PC-9 (cell line): ENCODE measurements around the gene DOCK2. TPM values are rescaled to one million over a fixed set of nuclear protein-coding genes. Genes with fewer than 3 reads are reported as not detected.

Source experiments
- BruUV-seq: library from RNA; stranded (reverse); fragments of 400-500 nt; replicated peaks from 2 replicates; lab custom pipeline; 2021; lab: Mats Ljungman, UMichigan
- CTCF ChIA-PET: fragments of 300-600 bp; sonication (Branson Sonifier 250); formaldehyde crosslinking; loops from one replicate; lab custom pipeline; 2022; ENCODE audit warnings: antibody characterized with exemption; lab: Charles Lee
- POLR2A ChIA-PET: fragments of 300-600 bp; sonication (Branson Sonifier 250); formaldehyde crosslinking; loops from one replicate; lab custom pipeline; 2022; ENCODE audit warnings: antibody characterized with exemption; ENCODE audit not compliant: unreplicated experiment; lab: Charles Lee
- DNase-seq, 2 experiments: peaks; one replicate each; pipeline versions ENCODE4 v3.0.0 to v3.0.0-alpha.2; 2015 to 2022; ENCODE audit warnings: mixed read lengths in 1 of 2
- H2AFZ ChIP-seq: fragments of 200-600 bp; sonication (generic); 2 replicates; pipeline ENCODE4 v1.8.1; 2017; ENCODE audit warnings: antibody characterized with exemption
- H3F3A ChIP-seq: fragments of 200-600 bp; sonication (generic); 2 replicates; pipeline ENCODE4 v1.8.1; 2017; ENCODE audit warnings: antibody characterized with exemption, mild to moderate bottlenecking, low read depth; ENCODE audit not compliant: insufficient read depth
- H3K27ac ChIP-seq: fragments of 200-600 bp; sonication (generic); 2 replicates; pipeline ENCODE4 v1.6.1; 2016; ENCODE audit warnings: mixed run types
- H3K27me3 ChIP-seq: fragments of 200-600 bp; sonication (generic); 2 replicates; pipeline ENCODE4 v1.6.1; 2016; ENCODE audit warnings: low read depth, mixed run types; ENCODE audit not compliant: insufficient read depth
- H3K36me3 ChIP-seq: fragments of 200-600 bp; sonication (generic); 2 replicates; pipeline ENCODE4 v1.6.1; 2016; ENCODE audit warnings: low read depth, mixed run types
- H3K4me1 ChIP-seq: fragments of 200-600 bp; sonication (generic); replicated peaks from 2 replicates; pipeline ENCODE4 v1.6.1; 2016; ENCODE audit warnings: mixed run types; ENCODE audit not compliant: insufficient read depth
- H3K4me2 ChIP-seq: fragments of 200-600 bp; sonication (generic); 2 replicates; pipeline ENCODE4 v1.6.1; 2017; ENCODE audit warnings: mixed run types
- H3K4me3 ChIP-seq: fragments of 200-600 bp; sonication (generic); 2 replicates; pipeline ENCODE4 v1.6.1; 2016; ENCODE audit warnings: mixed run types
- H3K79me2 ChIP-seq: fragments of 200-600 bp; sonication (generic); 2 replicates; pipeline ENCODE4 v1.6.1; 2017; ENCODE audit warnings: low read depth, mixed run types
- H3K9me2 ChIP-seq: fragments of 200-600 bp; sonication (generic); 2 replicates; pipeline ENCODE4 v1.8.1; 2017; ENCODE audit warnings: mild to moderate bottlenecking; ENCODE audit not compliant: insufficient read depth
- H3K9me3 ChIP-seq: fragments of 200-600 bp; sonication (generic); 2 replicates; pipeline ENCODE4 v1.8.1; 2016; ENCODE audit warnings: low read depth; ENCODE audit not compliant: insufficient read depth
- H4K20me1 ChIP-seq: fragments of 200-600 bp; sonication (generic); 2 replicates; pipeline ENCODE4 v1.8.1; 2017; ENCODE audit not compliant: insufficient read depth
- EZH2 ChIP-seq: fragments of 200-600 bp; sonication (generic); IDR thresholded peaks from 2 replicates; pipeline ENCODE4 v1.8.0; 2017; ENCODE audit warnings: antibody characterized with exemption, low read depth
- intact Hi-C: fragments of 100-400 bp; cut with micrococcal nuclease; formaldehyde crosslinking; loops from one replicate; pipeline ENCODE4 v1.10.0; 2022; ENCODE audit not compliant: unreplicated experiment
- total RNA-seq: library from RNA; stranded (reverse); gene quantifications from 2 replicates; pipeline ENCODE4 v1.2.3, GENCODE V29; 2021
- TF ChIP-seq, protein P1 (sequence below): fragments of 200-600 bp; sonication (generic); conservative IDR thresholded peaks from 2 replicates; pipeline ENCODE4 v1.6.1; 2017; ENCODE audit warnings: mixed run types, antibody characterized with exemption, mild to moderate bottlenecking, moderate library complexity

DOCK2 gene
- total RNA-seq, 1 experiment from 2014 or later: 0.41 TPM

DNA sequence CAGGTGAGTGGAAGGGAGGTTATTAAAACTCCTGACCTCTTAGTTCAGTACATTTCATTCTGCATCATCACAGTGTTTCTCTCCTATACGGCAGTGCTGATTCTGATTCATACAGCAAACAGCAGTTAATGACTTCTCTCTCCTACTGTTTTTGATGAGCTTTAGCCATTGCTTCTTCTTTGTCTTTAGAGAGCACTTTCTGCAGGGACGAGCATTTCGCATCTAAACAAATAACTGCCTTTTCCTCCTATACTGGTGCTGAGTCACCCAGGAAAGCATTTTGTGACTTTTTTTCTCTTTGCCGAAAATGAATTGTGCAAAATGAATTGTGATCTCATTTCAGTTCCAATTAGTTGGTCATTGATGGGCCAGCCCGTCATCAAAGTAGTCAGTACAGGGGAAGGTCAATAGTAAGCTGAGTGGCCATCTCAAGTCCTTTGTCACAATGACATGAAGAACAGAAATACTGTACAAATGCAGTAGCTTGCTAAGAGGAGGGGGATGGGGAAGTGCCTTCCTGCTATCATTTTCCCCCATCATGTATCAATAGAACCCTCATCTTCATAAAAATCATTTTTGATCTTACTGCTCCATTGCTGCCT lies 244.7 kb downstream of the DOCK2 start:
- Histone ChIP-seq H3K4me3 (no peak overlapping the region), H2AFZ (no peak overlapping the region), H4K20me1 (no peaks in the 10 kb centered on the region), H3K4me1 (no peaks in the 10 kb centered on the region), H3K27ac (no peak overlapping the region), H3K9me3 (no peaks in the 10 kb centered on the region), H3K4me2 (no peak overlapping the region), H3K9me2 (no peaks in the 10 kb centered on the region), H3K27me3 (no peaks in the 10 kb centered on the region), H3F3A (no peaks in the 10 kb centered on the region), H3K36me3 (no peaks in the 10 kb centered on the region), H3K79me2 (no peaks in the 10 kb centered on the region)
- ChIA-PET CTCF (no interaction called here), POLR2A (no interaction called here)
- BruUV-seq: no TSS peak
- DNase-seq: no peak
- TF ChIP-seq, protein P1, sequence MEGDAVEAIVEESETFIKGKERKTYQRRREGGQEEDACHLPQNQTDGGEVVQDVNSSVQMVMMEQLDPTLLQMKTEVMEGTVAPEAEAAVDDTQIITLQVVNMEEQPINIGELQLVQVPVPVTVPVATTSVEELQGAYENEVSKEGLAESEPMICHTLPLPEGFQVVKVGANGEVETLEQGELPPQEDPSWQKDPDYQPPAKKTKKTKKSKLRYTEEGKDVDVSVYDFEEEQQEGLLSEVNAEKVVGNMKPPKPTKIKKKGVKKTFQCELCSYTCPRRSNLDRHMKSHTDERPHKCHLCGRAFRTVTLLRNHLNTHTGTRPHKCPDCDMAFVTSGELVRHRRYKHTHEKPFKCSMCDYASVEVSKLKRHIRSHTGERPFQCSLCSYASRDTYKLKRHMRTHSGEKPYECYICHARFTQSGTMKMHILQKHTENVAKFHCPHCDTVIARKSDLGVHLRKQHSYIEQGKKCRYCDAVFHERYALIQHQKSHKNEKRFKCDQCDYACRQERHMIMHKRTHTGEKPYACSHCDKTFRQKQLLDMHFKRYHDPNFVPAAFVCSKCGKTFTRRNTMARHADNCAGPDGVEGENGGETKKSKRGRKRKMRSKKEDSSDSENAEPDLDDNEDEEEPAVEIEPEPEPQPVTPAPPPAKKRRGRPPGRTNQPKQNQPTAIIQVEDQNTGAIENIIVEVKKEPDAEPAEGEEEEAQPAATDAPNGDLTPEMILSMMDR: no peak
- no peak for TF ChIP-seq EZH2
- intact Hi-C loops: no loop called here

DNA sequence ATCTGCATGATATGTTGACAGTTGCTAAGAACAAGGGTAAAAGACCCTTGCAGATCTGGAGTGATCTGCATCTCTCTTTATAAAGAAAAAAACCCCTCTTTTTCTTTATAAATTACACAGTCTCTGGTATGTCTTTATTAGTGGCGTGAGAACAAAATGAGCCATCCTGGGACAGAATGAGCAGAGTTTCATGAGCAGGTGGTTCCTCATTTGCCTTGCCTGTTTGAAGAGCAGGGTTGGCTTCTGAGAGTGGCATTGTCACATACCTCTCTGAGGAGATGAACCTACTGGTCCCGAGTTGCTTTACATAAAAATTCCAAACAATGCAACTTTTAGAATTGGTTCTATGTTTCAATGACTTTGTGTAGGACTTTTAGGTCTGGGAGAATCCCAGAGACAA lies 249.0 kb downstream of the DOCK2 start:
- intact Hi-C loops: no loop called here
- no peaks in the 10 kb centered on the region for H3K27me3 ChIP-seq
- no peaks in the 10 kb centered on the region for H3K9me2 ChIP-seq
- POLR2A ChIA-PET: no interaction called here
- no peaks in the 10 kb centered on the region for H3F3A ChIP-seq
- H3K4me2 ChIP-seq: no peak overlapping the region
- TF ChIP-seq EZH2: no peak
- TF ChIP-seq, protein P1: no peak
- DNase-seq: no peak
- no peaks in the 10 kb centered on the region for H3K79me2 ChIP-seq
- H3K9me3 ChIP-seq: no peaks in the 10 kb centered on the region
- H3K27ac ChIP-seq: no peak overlapping the region
- CTCF ChIA-PET: no interaction called here
- no peak overlapping the region for H2AFZ ChIP-seq
- H3K4me1 ChIP-seq: no peaks in the 10 kb centered on the region
- H4K20me1 ChIP-seq: no peaks in the 10 kb centered on the region
- BruUV-seq: no TSS peak
- H3K36me3 ChIP-seq: no peaks in the 10 kb centered on the region
- H3K4me3 ChIP-seq: no peak overlapping the region

DNA sequence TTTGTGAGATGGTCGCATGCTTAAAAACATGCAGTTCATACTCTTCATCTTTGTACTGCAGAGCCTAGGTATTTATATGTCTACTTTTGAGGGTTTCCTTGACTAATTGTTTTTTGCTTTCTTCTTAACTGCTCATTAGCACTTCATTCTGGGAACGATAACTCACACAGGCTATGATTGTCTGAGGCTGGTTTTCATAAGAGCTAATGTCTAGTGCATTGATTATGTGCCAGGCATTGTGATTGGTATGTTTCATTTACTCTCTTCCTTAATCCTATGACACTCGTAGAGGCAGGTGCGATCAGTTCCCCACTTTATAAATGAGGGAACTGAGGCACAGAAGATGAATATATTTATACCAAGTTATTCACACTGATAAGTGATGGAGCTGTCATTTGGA lies 249.6 kb downstream of the DOCK2 start:
- H3K9me3 ChIP-seq: no peaks in the 10 kb centered on the region
- intact Hi-C loops: no loop called here
- H3K27me3 ChIP-seq: no peaks in the 10 kb centered on the region
- no peak overlapping the region for H3K4me3 ChIP-seq
- no peaks in the 10 kb centered on the region for H4K20me1 ChIP-seq
- ChIA-PET CTCF (no interaction called here), POLR2A (no interaction called here)
- no peaks in the 10 kb centered on the region for H3F3A ChIP-seq
- no peaks in the 10 kb centered on the region for H3K4me1 ChIP-seq
- no peak for DNase-seq
- H2AFZ ChIP-seq: no peak overlapping the region
- no peaks in the 10 kb centered on the region for H3K9me2 ChIP-seq
- no peaks in the 10 kb centered on the region for H3K79me2 ChIP-seq
- no peak overlapping the region for H3K27ac ChIP-seq
- no TSS peak for BruUV-seq
- H3K4me2 ChIP-seq: no peak overlapping the region
- no peak for TF ChIP-seq EZH2
- TF ChIP-seq, protein P1: no peak
- H3K36me3 ChIP-seq: no peaks in the 10 kb centered on the region
